ENCODE measurements around the gene MRI1. TPM values are rescaled to one million over a fixed set of nuclear protein-coding genes. Genes with fewer than 3 reads are reported as not detected.
"Not testable (repeated sequence)": the region's sequence is repeated elsewhere in the genome, so short reads cannot be mapped to it uniquely, and the experiment has no call there.

MRI1 gene
- total RNA-seq, 1 experiment from 2014 or later, result 19.6 TPM

DNA sequence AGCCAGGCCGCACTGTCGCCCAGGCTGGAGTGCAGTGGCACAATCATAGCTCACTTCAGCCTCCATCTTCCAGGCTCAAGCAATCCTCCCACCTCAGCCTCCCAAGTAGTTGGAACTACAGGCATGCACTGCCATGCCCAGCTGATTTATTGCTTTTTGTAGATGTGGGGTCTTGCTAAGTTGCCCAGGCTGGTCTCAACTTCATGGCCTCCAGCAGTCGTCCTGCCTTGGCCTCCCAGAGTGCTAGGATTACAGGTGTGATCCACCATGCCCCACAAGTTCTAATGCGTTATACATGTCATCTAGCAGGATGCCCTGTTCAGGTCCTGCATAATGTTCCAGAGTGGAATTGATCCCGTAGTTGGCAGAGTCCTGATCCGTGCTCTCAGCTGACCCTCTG, 14.5 kb downstream of the MRI1 start:
- CTCF ChIA-PET, result no interaction called here
- peaks cover 13 to 23% of the 10 kb centered on the region in 2 experiments; a peak in 3 of 4 replicates for H3K36me3 ChIP-seq (ENCODE audit: control insufficient read depth in 1 of 2, insufficient read depth in 2 of 2, low read length in 2 of 2)
- H3K27me3 ChIP-seq (ENCODE audit: insufficient read depth, low read length), result no peaks in the 10 kb centered on the region
- H3K9me3 ChIP-seq (ENCODE audit: control insufficient read depth in 1 of 2, insufficient read depth in 1 of 2, low read depth in 1 of 2, low read length in 2 of 2), result no peaks in the 10 kb centered on the region
- DNase-seq (ENCODE audit: low read depth, low spot score) (no peak), ATAC-seq (no peak)
- RAD21 ChIA-PET (ENCODE audit: low non-redundant PET in 1 of 2, low total read pairs in 2 of 2, uncharacterized antibody in 2 of 2, unreplicated experiment in 2 of 2), result no interaction called here
- H3K4me1 ChIP-seq (ENCODE audit: control insufficient read depth in 1 of 2, insufficient read depth in 2 of 2, low read length in 2 of 2), result peaks cover 26 to 32% of the 10 kb centered on the region in 2 experiments
- peaks cover 39% of the 10 kb centered on the region for H3K79me2 ChIP-seq (ENCODE audit: insufficient read depth, low read length)
- intact Hi-C loops (cut with micrococcal nuclease), result no loop called here
- H3K9me2 ChIP-seq (ENCODE audit: insufficient read depth), result no peaks in the 10 kb centered on the region
- TF ChIP-seq EGR1 (IDR thresholded peaks at IDR 0.05; ENCODE audit: low read depth), result no peak
- peak; percentile 15; the same call in 1 of the 2 replicates for TF ChIP-seq JUND (IDR thresholded peaks at IDR 0.05)
- POLR2A ChIA-PET, result no interaction called here
- H4K20me1 ChIP-seq (ENCODE audit: insufficient read depth), result no peaks in the 10 kb centered on the region
- H3K4me2 ChIP-seq (ENCODE audit: low read length), result no peak overlapping the region
- H3K4me3 ChIP-seq (replicated peaks in 1 of 2; ENCODE audit: low read depth in 1 of 2, low read length in 2 of 2), result no peak overlapping the region
- H3K9ac ChIP-seq (ENCODE audit: low read length), result no peak overlapping the region
- no peak overlapping the region for H3K27ac ChIP-seq (ENCODE audit: low read depth, low read length)
- no peak overlapping the region for H2AFZ ChIP-seq (ENCODE audit: low read depth, low read length, poor library complexity, severe bottlenecking)
- no TSS peak for BruUV-seq (replicated peaks)

GRCh38 chr19:13779794-13780193, 15.5 kb downstream of the MRI1 start:
- H3K27me3 ChIP-seq (ENCODE audit: insufficient read depth, low read length); CTCF ChIA-PET; H3K4me3 ChIP-seq (replicated peaks in 1 of 2; ENCODE audit: low read depth in 1 of 2, low read length in 2 of 2); H2AFZ ChIP-seq (ENCODE audit: low read depth, low read length, poor library complexity, severe bottlenecking); H3K9me3 ChIP-seq (ENCODE audit: control insufficient read depth in 1 of 2, insufficient read depth in 1 of 2, low read depth in 1 of 2, low read length in 2 of 2); H3K4me2 ChIP-seq (ENCODE audit: low read length); H3K27ac ChIP-seq (ENCODE audit: low read depth, low read length); H3K9ac ChIP-seq (ENCODE audit: low read length); POLR2A ChIA-PET; H4K20me1 ChIP-seq (ENCODE audit: insufficient read depth); BruUV-seq (replicated peaks); H3K9me2 ChIP-seq (ENCODE audit: insufficient read depth); ATAC-seq; DNase-seq (ENCODE audit: low read depth, low spot score): not testable (repeated sequence)
- intact Hi-C loops (cut with micrococcal nuclease), result loop anchor here (10.0 kb wide), 1 partner anchor 295 kb away; the partner anchor contains the start of gene MISP3
- RAD21 ChIA-PET (ENCODE audit: low non-redundant PET in 1 of 2, low total read pairs in 2 of 2, uncharacterized antibody in 2 of 2, unreplicated experiment in 2 of 2), result interaction anchor here in 1 of 2 experiments (0.6 kb wide), 1 partner anchor 93 kb away, joined by 5 read pairs; no protein-coding TSS in a partner anchor
- H3K79me2 ChIP-seq (ENCODE audit: insufficient read depth, low read length), result peaks cover 33% of the 10 kb centered on the region
- peaks cover 28 to 34% of the 10 kb centered on the region in 2 experiments for H3K4me1 ChIP-seq (ENCODE audit: control insufficient read depth in 1 of 2, insufficient read depth in 2 of 2, low read length in 2 of 2)
- H3K36me3 ChIP-seq (ENCODE audit: control insufficient read depth in 1 of 2, insufficient read depth in 2 of 2, low read length in 2 of 2), result peaks cover 13 to 23% of the 10 kb centered on the region in 2 experiments; a peak in 3 of 4 replicates
